Hypothalamus (tissue), 51 donors: Measurements from ENCODE around the gene CNN1.
"Not testable (repeated sequence)": the region's sequence is repeated elsewhere in the genome, so short reads cannot be mapped to it uniquely, and the experiment has no call there.

Experiments
- DNase-seq, 51 donors: peaks; one replicate each; lab custom pipeline; 2025; lab: John Stamatoyannopoulos, UW

CNN1 gene

GRCh38 chr19:11598103-11598483 lies 59.4 kb downstream of the CNN1 start:
- DNase-seq: no peak

GRCh38 chr19:11598746-11599145 lies 60.1 kb downstream of the CNN1 start:
- DNase-seq: no peak

GRCh38 chr19:11599704-11600103 lies 61.1 kb downstream of the CNN1 start:
- not testable (repeated sequence) for DNase-seq
